Right lobe of liver (tissue), 4 donors: Measurements from ENCODE around the gene IL22RA1.

ENCODE experiments used
- CTCF ChIP-seq, 4 donors: fragments of 200-600 bp in 3 of 4; fragments of 450-650 bp in 1 of 4; IDR thresholded peaks; one replicate each; pipeline versions ENCODE4 v1.5.1 to v1.8.0; 2016 to 2022; ENCODE audit warnings: antibody characterized with exemption in 4 of 4, mild to moderate bottlenecking in 2 of 4
- POLR2A ChIP-seq: fragments of 450-650 bp; IDR thresholded peaks from one replicate; pipeline ENCODE4 v1.6.1; 2017; ENCODE audit warnings: antibody characterized with exemption, mild to moderate bottlenecking
- donor health status: DM: no; HTN: no; CAD: no.
- donor health status: DM: no; HTN: no; CAD: no.
- donor health status: DM: no; HTN: yes; CAD: no.

- no peak for TF ChIP-seq POLR2A
- no peak for TF ChIP-seq CTCF (IDR thresholded peaks at IDR 0.05)
Observed at GRCh38 chr1:24109166-24109483, 33.8 kb downstream of the IL22RA1 start.
